BJ (cell line): ENCODE measurements around the gene ABHD14A. TPM values are rescaled to one million over a fixed set of nuclear protein-coding genes. Genes with fewer than 3 reads are reported as not detected.

Source experiments
- CTCF ChIA-PET: fragments of 350-600 bp; formaldehyde crosslinking; extraction: SDS; loops from one replicate; lab custom pipeline; 2021; ENCODE audit warnings: antibody characterized with exemption, inconsistent platforms; lab: Yijun Ruan, JAX
- POLR2A ChIA-PET: fragments of 300-600 bp; sonication (Branson Sonifier 250); formaldehyde crosslinking; extraction: SDS; loops from one replicate; lab custom pipeline; 2021; ENCODE audit warnings: antibody characterized with exemption; lab: Charles Lee
- DNase-seq: peaks from one replicate; pipeline ENCODE4 v3.0.0-alpha.2; 2011; ENCODE audit warnings: low read depth
- H3K27me3 ChIP-seq: 2 replicates; pipeline ENCODE4 v1.6.0; 2011; ENCODE audit warnings: low read length; ENCODE audit not compliant: control insufficient read depth, insufficient read depth
- H3K36me3 ChIP-seq: 2 replicates; pipeline ENCODE4 v1.5.1; 2011; ENCODE audit warnings: low read length; ENCODE audit not compliant: control insufficient read depth, insufficient read depth
- H3K4me3 ChIP-seq: 2 replicates; pipeline ENCODE4 v1.5.1; 2011; ENCODE audit warnings: low read depth, mild to moderate bottlenecking, control low read depth, low read length
- polyA plus RNA-seq: library from polyadenylated mRNA; depleted of rRNA; stranded (reverse); fragments of >200 nt; gene quantifications from 2 replicates; pipeline ENCODE4 v1.2.3, GENCODE V29; 2011
- TF ChIP-seq, protein P1 (sequence below): IDR thresholded peaks from 2 replicates; pipeline ENCODE4 v1.5.1; 2011; ENCODE audit warnings: low read depth, mild to moderate bottlenecking, control low read depth, inconsistent platforms, low read length, moderate library complexity; ENCODE audit not compliant: insufficient read depth

ABHD14A gene
- polyA plus RNA-seq, 1 experiment, result 16.5 TPM

GRCh38 chr3:51957520-51958205 is 17.2 kb upstream of the ABHD14A start:
- CTCF ChIA-PET, result interaction anchor here (1.8 to 3.4 kb wide), 3 partner anchors 13 to 16 kb away, joined by 6 to 12 read pairs (median 11); partner anchors contain the start of genes ABHD14B, PARP3 and RRP9
- POLR2A ChIA-PET, result interaction anchor here (0.5 kb wide), 1 partner anchor 16 kb away, joined by 3 read pairs; no protein-coding TSS in a partner anchor
- Histone ChIP-seq H3K4me3 (no peak overlapping the region), H3K27me3 (no peaks in the 10 kb centered on the region), H3K36me3 (peaks cover 27% of the 10 kb centered on the region)
- TF ChIP-seq, protein P1, sequence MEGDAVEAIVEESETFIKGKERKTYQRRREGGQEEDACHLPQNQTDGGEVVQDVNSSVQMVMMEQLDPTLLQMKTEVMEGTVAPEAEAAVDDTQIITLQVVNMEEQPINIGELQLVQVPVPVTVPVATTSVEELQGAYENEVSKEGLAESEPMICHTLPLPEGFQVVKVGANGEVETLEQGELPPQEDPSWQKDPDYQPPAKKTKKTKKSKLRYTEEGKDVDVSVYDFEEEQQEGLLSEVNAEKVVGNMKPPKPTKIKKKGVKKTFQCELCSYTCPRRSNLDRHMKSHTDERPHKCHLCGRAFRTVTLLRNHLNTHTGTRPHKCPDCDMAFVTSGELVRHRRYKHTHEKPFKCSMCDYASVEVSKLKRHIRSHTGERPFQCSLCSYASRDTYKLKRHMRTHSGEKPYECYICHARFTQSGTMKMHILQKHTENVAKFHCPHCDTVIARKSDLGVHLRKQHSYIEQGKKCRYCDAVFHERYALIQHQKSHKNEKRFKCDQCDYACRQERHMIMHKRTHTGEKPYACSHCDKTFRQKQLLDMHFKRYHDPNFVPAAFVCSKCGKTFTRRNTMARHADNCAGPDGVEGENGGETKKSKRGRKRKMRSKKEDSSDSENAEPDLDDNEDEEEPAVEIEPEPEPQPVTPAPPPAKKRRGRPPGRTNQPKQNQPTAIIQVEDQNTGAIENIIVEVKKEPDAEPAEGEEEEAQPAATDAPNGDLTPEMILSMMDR, result no peak
- DNase-seq, result no peak

- TF ChIP-seq, protein P1, result no peak
- ChIA-PET CTCF (interaction anchor here (1.2 to 3.4 kb wide), 3 partner anchors 15 to 17 kb away, joined by 3 to 12 read pairs (median 11); partner anchors contain the start of genes ABHD14B, PARP3 and RRP9), POLR2A (no interaction called here)
- Histone ChIP-seq H3K27me3 (no peaks in the 10 kb centered on the region), H3K4me3 (no peak overlapping the region), H3K36me3 (peaks cover 30% of the 10 kb centered on the region)
- no peak for DNase-seq
These were observed 16.0 kb upstream of the ABHD14A start for GRCh38 chr3:51958603-51959521.

DNA sequence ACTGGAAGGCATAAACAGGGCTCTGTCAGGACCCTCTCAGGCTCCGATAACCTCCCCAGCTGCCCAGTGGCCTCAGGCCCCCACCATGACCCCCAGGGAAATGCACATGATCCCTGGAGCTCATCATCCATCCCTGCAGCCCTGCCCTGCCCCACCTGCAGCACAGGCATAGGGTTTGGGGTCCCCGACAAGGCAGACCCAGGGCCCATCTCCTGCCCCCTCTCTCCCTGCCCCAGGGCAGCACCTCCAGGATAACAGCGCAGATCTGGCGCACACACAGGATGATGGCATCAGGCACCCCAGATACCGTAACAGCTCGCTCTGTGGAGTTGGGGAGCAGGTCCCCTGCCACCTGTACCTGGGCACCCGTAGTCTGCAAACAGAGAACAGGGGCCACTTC is 15.2 kb upstream of the ABHD14A start:
- no peaks in the 10 kb centered on the region for H3K27me3 ChIP-seq
- peaks cover 30% of the 10 kb centered on the region for H3K36me3 ChIP-seq
- POLR2A ChIA-PET, result no interaction called here
- CTCF ChIA-PET, result interaction anchor here (1.2 to 3.4 kb wide), 2 partner anchors 14 to 18 kb away, joined by 3 to 11 read pairs; partner anchors contain the start of genes ABHD14B and RRP9
- DNase-seq, result no peak
- TF ChIP-seq, protein P1, result no peak
- H3K4me3 ChIP-seq, result no peak overlapping the region

- no peak for DNase-seq
- Histone ChIP-seq H3K27me3 (no peaks in the 10 kb centered on the region), H3K36me3 (peaks cover 30% of the 10 kb centered on the region), H3K4me3 (no peak overlapping the region)
- TF ChIP-seq, protein P1, result no peak
- ChIA-PET POLR2A (no interaction called here), CTCF (interaction anchor here (0.9 to 6.1 kb wide), 4 partner anchors 13 to 379 kb away, joined by 3 to 37 read pairs (median 8); partner anchors contain the start of genes ABHD14A, ABHD14B and RRP9)
These were observed 14.5 kb upstream of the ABHD14A start for GRCh38 chr3:51960386-51960785.
